ENCODE data around the gene RASSF8. TPM values are rescaled to one million over a fixed set of nuclear protein-coding genes. Genes with fewer than 3 reads are reported as not detected.

RASSF8 gene
- total and polyA plus RNA-seq, 10 donors, result 1.4 to 38.0 (median 10.9) TPM

GRCh38 chr12:25982416-25982815, 23.9 kb downstream of the RASSF8 start:
- Histone ChIP-seq H3K4me3 (no peak overlapping the region), H3K9me3 (no peaks in the 10 kb centered on the region), H3K36me3 (no peaks in the 10 kb centered on the region), H3K4me1 (peaks cover 0 to 3% (median 0%) of the 10 kb centered on the region in 6 donors), H3K27ac (no peak overlapping the region), H3K27me3 (replicated peaks in 1 of 7) (no peaks in the 10 kb centered on the region)
- intact Hi-C loops (cut with DNase I; ENCODE audit: low total_unique reads), result no loop called here
- 0% methylated on average over 1 of the region's 1 CpG; no CpG with 5 or more reads in 1 of the 5 donors for WGBS, 5 donors
- DNase-seq, result no peak
- no peak for TF ChIP-seq POLR2A (IDR thresholded peaks at IDR 0.05)

- Histone ChIP-seq H3K9me3 (no peaks in the 10 kb centered on the region), H3K4me3 (no peak overlapping the region), H3K36me3 (no peaks in the 10 kb centered on the region), H3K4me1 (peaks cover 0 to 3% (median 0%) of the 10 kb centered on the region in 6 donors), H3K27ac (no peak overlapping the region), H3K27me3 (replicated peaks in 1 of 7) (no peaks in the 10 kb centered on the region)
- TF ChIP-seq POLR2AphosphoS5 (IDR thresholded peaks at IDR 0.05) (no peak), CTCF (IDR thresholded peaks at IDR 0.05 in 8 of 11, conservative IDR thresholded peaks at IDR 0.05 in 3 of 11) (no peak), POLR2A (IDR thresholded peaks at IDR 0.05) (no peak)
- DNase-seq, result no peak
- WGBS, 5 donors, result 84 to 95% (median 85%) methylated on average over 4 of the region's 4 CpGs
- intact Hi-C loops (cut with DNase I; ENCODE audit: low total_unique reads), result no loop called here
Observed at GRCh38 chr12:25983625-25984024, 25.1 kb downstream of the RASSF8 start.

GRCh38 chr12:25984759-25985158, 26.3 kb downstream of the RASSF8 start:
- intact Hi-C loops (cut with DNase I; ENCODE audit: low total_unique reads), result no loop called here
- no peak overlapping the region for H3K27ac ChIP-seq
- no peaks in the 10 kb centered on the region for H3K27me3 ChIP-seq (replicated peaks in 1 of 7)
- H3K4me1 ChIP-seq, result peaks cover 0 to 3% (median 0%) of the 10 kb centered on the region in 6 donors
- no peaks in the 10 kb centered on the region for H3K36me3 ChIP-seq
- no peak for DNase-seq
- WGBS, 5 donors, result 85 to 95% (median 93%) methylated on average over 2 of the region's 2 CpGs
- no peak for TF ChIP-seq POLR2AphosphoS5 (IDR thresholded peaks at IDR 0.05)
- TF ChIP-seq POLR2A (IDR thresholded peaks at IDR 0.05), result no peak
- no peak for TF ChIP-seq CTCF (IDR thresholded peaks at IDR 0.05 in 8 of 11, conservative IDR thresholded peaks at IDR 0.05 in 3 of 11)
- no peak overlapping the region for H3K4me3 ChIP-seq
- no peaks in the 10 kb centered on the region for H3K9me3 ChIP-seq

GRCh38 chr12:25985316-25986175, 27.1 kb downstream of the RASSF8 start:
- intact Hi-C loops (cut with DNase I; ENCODE audit: low total_unique reads), result no loop called here
- WGBS, 5 donors, result 63 to 83% (median 73%) methylated on average over 8 of the region's 8 CpGs
- Histone ChIP-seq H3K27me3 (replicated peaks in 1 of 7) (no peaks in the 10 kb centered on the region), H3K9me3 (no peaks in the 10 kb centered on the region), H3K27ac (no peak overlapping the region), H3K36me3 (no peaks in the 10 kb centered on the region), H3K4me1 (peaks cover 0 to 3% (median 0%) of the 10 kb centered on the region in 6 donors), H3K4me3 (no peak overlapping the region)
- no peak for TF ChIP-seq POLR2AphosphoS5 (IDR thresholded peaks at IDR 0.05)
- DNase-seq, result no peak

GRCh38 chr12:25986180-25986579, 27.7 kb downstream of the RASSF8 start:
- no peak overlapping the region for H3K27ac ChIP-seq

More at GRCh38 chr12:25986180-25986579, 27.7 kb downstream of the RASSF8 start:
- H3K4me1 ChIP-seq, result peaks cover 0 to 3% (median 0%) of the 10 kb centered on the region in 6 donors
- H3K9me3 ChIP-seq, result no peaks in the 10 kb centered on the region
- H3K36me3 ChIP-seq, result no peaks in the 10 kb centered on the region
- TF ChIP-seq POLR2A (IDR thresholded peaks at IDR 0.05) (no peak), CTCF (IDR thresholded peaks at IDR 0.05 in 8 of 11, conservative IDR thresholded peaks at IDR 0.05 in 3 of 11) (no peak), POLR2AphosphoS5 (IDR thresholded peaks at IDR 0.05) (no peak)
- H3K27me3 ChIP-seq (replicated peaks in 1 of 7), result no peaks in the 10 kb centered on the region
- no peak for DNase-seq
- H3K4me3 ChIP-seq, result no peak overlapping the region
- intact Hi-C loops (cut with DNase I; ENCODE audit: low total_unique reads), result no loop called here

Data from spleen (tissue), 11 donors.